Sigmoid colon (tissue), 7 donors: ENCODE data around the gene RAB43. TPM values are rescaled to one million over a fixed set of nuclear protein-coding genes. Genes with fewer than 3 reads are reported as not detected.

Experiments used
- DNase-seq: peaks from one replicate; pipeline ENCODE4 v3.0.0-alpha.2; 2019
- H3K27ac ChIP-seq, 4 donors: fragments of 200-600 bp; sonication (generic); one replicate each; pipeline ENCODE4 v1.5.1; 2016 to 2019; ENCODE audit warnings: mild to moderate bottlenecking in 1 of 4
- H3K27me3 ChIP-seq, 3 donors: fragments of 200-600 bp; sonication (generic); one replicate each; pipeline ENCODE4 v1.5.1; 2019; ENCODE audit warnings: mild to moderate bottlenecking in 1 of 3
- H3K36me3 ChIP-seq, 4 donors: fragments of 200-600 bp; sonication (generic); one replicate each; pipeline ENCODE4 v1.5.1; 2016 to 2019
- H3K4me1 ChIP-seq, 4 donors: fragments of 200-600 bp; sonication (generic); one replicate each; pipeline ENCODE4 v1.5.1; 2017 to 2019
- H3K4me3 ChIP-seq, 4 donors: fragments of 200-600 bp; sonication (generic); one replicate each; pipeline ENCODE4 v1.5.1; 2017 to 2019; ENCODE audit warnings: mild to moderate bottlenecking in 2 of 4, moderate library complexity in 1 of 4
- H3K9me3 ChIP-seq, 4 donors: fragments of 200-600 bp in 3 of 4; sonication (generic) in 3 of 4; one replicate each; pipeline versions ENCODE4 v1.5.1 to v1.6.1; 2013 to 2019
- CTCF ChIP-seq, 4 experiments: fragments of 450-650 bp in 3 of 4; fragments of 200-600 bp in 1 of 4; IDR thresholded peaks; one replicate each; pipeline ENCODE4 v1.5.1; 2016 to 2019; ENCODE audit warnings: antibody characterized with exemption in 4 of 4, mild to moderate bottlenecking in 3 of 4, moderate library complexity in 2 of 4
- EP300 ChIP-seq, 4 donors: sonication (generic); formaldehyde crosslinking; IDR thresholded peaks; one replicate each; pipeline ENCODE4 v1.6.1; 2017; ENCODE audit warnings: antibody characterized with exemption in 4 of 4
- POLR2A ChIP-seq, 2 donors: fragments of 450-650 bp; IDR thresholded peaks; one replicate each; pipeline ENCODE4 v1.6.1; 2016; ENCODE audit warnings: antibody characterized with exemption in 2 of 2, mild to moderate bottlenecking in 2 of 2, moderate library complexity in 2 of 2
- POLR2AphosphoS5 ChIP-seq, 4 donors: sonication (generic); formaldehyde crosslinking; IDR thresholded peaks; one replicate each; pipeline ENCODE4 v1.6.1; 2017; ENCODE audit warnings: antibody characterized with exemption in 4 of 4
- WGBS, 2 donors: extraction: QIAGEN DNeasy Blood & Tissue Kit; methylation state at CpG; one replicate each; pipeline ENCODE4 v1.1.7; 2013; 5-methylcytosine and 5-hydroxymethylcytosine counted together
- intact Hi-C: fragments of 100-400 bp; cut with DNase I; formaldehyde crosslinking; loops from one replicate; pipeline ENCODE4 v1.15.1; 2023
- polyA plus RNA-seq, 3 donors: library from polyadenylated mRNA; stranded (reverse); fragments of 200-250 nt; gene quantifications; one replicate each; pipeline ENCODE4 v1.2.3, GENCODE V29; 2013
- total RNA-seq, 4 donors: library from RNA; depleted of rRNA; stranded (reverse); fragments of >200 nt; gene quantifications; one replicate each; pipeline ENCODE4 v1.1.0, GENCODE V29; 2016
- donor health status: healthy with polysubstance abuse.
- donor health status: Bipolar disorder and iron deficiency.
- donor health status: healthy.

The RAB43 gene
- total and polyA plus RNA-seq, 7 donors = 2.8 to 31.3 (median 5.8) TPM

GRCh38 chr3:129065016-129065719, 56.4 kb downstream of the RAB43 start:
- H3K4me3 ChIP-seq = no peak overlapping the region
- peaks cover 0 to 12% (median 9%) of the 10 kb centered on the region in 4 donors for H3K4me1 ChIP-seq
- WGBS, 2 donors = 19 to 71% methylated on average over 14 of the region's 14 CpGs
- intact Hi-C loops = no loop called here
- no peaks in the 10 kb centered on the region for H3K36me3 ChIP-seq
- DNase-seq = no peak
- H3K27ac ChIP-seq = no peak overlapping the region
- H3K9me3 ChIP-seq = no peaks in the 10 kb centered on the region
- TF ChIP-seq CTCF (IDR thresholded peaks at IDR 0.05) (no peak), EP300 (IDR thresholded peaks at IDR 0.05) (no peak), POLR2AphosphoS5 (IDR thresholded peaks at IDR 0.05) (no peak), POLR2A (IDR thresholded peaks at IDR 0.05) (no peak)
- H3K27me3 ChIP-seq = no peaks in the 10 kb centered on the region

GRCh38 chr3:129063841-129064482, 57.6 kb downstream of the RAB43 start:
- WGBS, 2 donors = 29 to 76% methylated on average over 15 of the region's 15 CpGs
- no peak for TF ChIP-seq CTCF (IDR thresholded peaks at IDR 0.05)
- no peak for TF ChIP-seq POLR2AphosphoS5 (IDR thresholded peaks at IDR 0.05)
- TF ChIP-seq EP300 (IDR thresholded peaks at IDR 0.05) = no peak
- TF ChIP-seq POLR2A (IDR thresholded peaks at IDR 0.05) = no peak
- no peak for DNase-seq

GRCh38 chr3:129063091-129063640, 58.4 kb downstream of the RAB43 start:
- Histone ChIP-seq H3K4me3 (no peak overlapping the region), H3K4me1 (peaks cover 0 to 12% (median 5%) of the 10 kb centered on the region in 4 donors), H3K27ac (no peak overlapping the region), H3K9me3 (no peaks in the 10 kb centered on the region), H3K27me3 (no peaks in the 10 kb centered on the region), H3K36me3 (no peaks in the 10 kb centered on the region)
- no peak for TF ChIP-seq POLR2A (IDR thresholded peaks at IDR 0.05)
- TF ChIP-seq CTCF (IDR thresholded peaks at IDR 0.05) = no peak
- TF ChIP-seq POLR2AphosphoS5 (IDR thresholded peaks at IDR 0.05) = no peak
- no peak for TF ChIP-seq EP300 (IDR thresholded peaks at IDR 0.05)
- no peak for DNase-seq
- intact Hi-C loops = no loop called here
- 46 to 71% methylated on average over 10 of the region's 10 CpGs for WGBS, 2 donors

More at GRCh38 chr3:129063841-129064482, 57.6 kb downstream of the RAB43 start:
- Histone ChIP-seq H3K9me3 (no peaks in the 10 kb centered on the region), H3K4me3 (no peak overlapping the region), H3K27ac (no peak overlapping the region), H3K4me1 (peaks cover 0 to 11% (median 9%) of the 10 kb centered on the region in 4 donors), H3K36me3 (no peaks in the 10 kb centered on the region), H3K27me3 (no peaks in the 10 kb centered on the region)
- intact Hi-C loops = no loop called here

- 86 to 89% methylated on average over 32 of the region's 32 CpGs for WGBS, 2 donors
- no peaks in the 10 kb centered on the region for H3K36me3 ChIP-seq
Observed at GRCh38 chr3:129061888-129062834, 59.4 kb downstream of the RAB43 start.

More at GRCh38 chr3:129061888-129062834, 59.4 kb downstream of the RAB43 start:
- no peak overlapping the region for H3K4me3 ChIP-seq
- TF ChIP-seq EP300 (IDR thresholded peaks at IDR 0.05) (no peak), POLR2A (IDR thresholded peaks at IDR 0.05) (no peak), POLR2AphosphoS5 (IDR thresholded peaks at IDR 0.05) (no peak), CTCF (IDR thresholded peaks at IDR 0.05) (no peak)
- no peak for DNase-seq
- H3K9me3 ChIP-seq = no peaks in the 10 kb centered on the region
- intact Hi-C loops = no loop called here
- H3K27ac ChIP-seq = no peak overlapping the region
- peaks cover 0 to 12% (median 3%) of the 10 kb centered on the region in 4 donors for H3K4me1 ChIP-seq
- no peaks in the 10 kb centered on the region for H3K27me3 ChIP-seq
